ENCODE measurements around the gene ANAPC4. TPM values are rescaled to one million over a fixed set of nuclear protein-coding genes. Genes with fewer than 3 reads are reported as not detected.
A peak's percentile ranks its signal among the peaks of the same experiment; 100 is the strongest.

ANAPC4 gene
- total and polyA plus RNA-seq, 2 of the 13 experiments (the other 11 are each of a cell fraction or from before 2014, with no cell fraction given), result 14.5 to 30.2 TPM

- FAIRE-seq (no peak), ATAC-seq (no peak), DNase-seq (ENCODE audit: low spot score) (no peak)
- H3K4me1 ChIP-seq (ENCODE audit: insufficient read depth, low read length), result peaks cover 59% of the 10 kb centered on the region
- WGBS (ENCODE audit: low lambda C conversion rate), result 20% methylated on average over 17 of the region's 18 CpGs
- peak overlapping the region; percentile 70 for H3K27ac ChIP-seq (ENCODE audit: extremely low read length, insufficient read depth, low read length)
- peak overlapping the region; percentile 92 to 95 (median 95) for H3K4me3 ChIP-seq (replicated peaks in 1 of 3; ENCODE audit: insufficient read depth in 1 of 3, low read depth in 2 of 3, low read length in 3 of 3)
- CTCF ChIA-PET (ENCODE audit: low intra/inter-chr PET ratio, low total read pairs), result no interaction called here
- H3K79me2 ChIP-seq (ENCODE audit: insufficient read depth, low read length), result peaks cover 25% of the 10 kb centered on the region
- peak overlapping the region; percentile 93 for H3K9ac ChIP-seq (ENCODE audit: insufficient read depth, low read depth, low read length)
- no peaks in the 10 kb centered on the region for H4K20me1 ChIP-seq (ENCODE audit: insufficient read depth, low read length)
- POLR2A ChIA-PET, result interaction anchor here (1.4 to 2.5 kb wide), 4 partner anchors 10 to 65 kb away, joined by 5 to 10 read pairs (median 6); partner anchors contain the start of gene ZCCHC4
- no peaks in the 10 kb centered on the region for H3K27me3 ChIP-seq (ENCODE audit: control insufficient read depth in 1 of 2, insufficient read depth in 2 of 2, low read length in 2 of 2)
- BruUV-seq (replicated peaks), result TSS peak; percentile 54
- peaks cover 4 to 7% of the 10 kb centered on the region in 2 experiments; a peak in 4 of 5 replicates for H3K36me3 ChIP-seq (replicated peaks in 1 of 2; ENCODE audit: control insufficient read depth in 1 of 2, insufficient read depth in 2 of 2, low read length in 2 of 2)
- in situ Hi-C loops (cut with HindIII; ENCODE audit: extremely low pct_ligation_motif_present, low pct_unique_long_range_greater_than_20kb) (no loop called here), intact Hi-C loops (cut with micrococcal nuclease; ENCODE audit: unreplicated experiment) (loop anchor here (10.0 kb wide), 1 partner anchor 143 kb away; the partner anchor contains the start of gene PI4K2B)
- no peaks in the 10 kb centered on the region for H3K9me3 ChIP-seq (ENCODE audit: low read length)
- peak overlapping the region; percentile 58 for H2AFZ ChIP-seq (ENCODE audit: low read length)
- peak overlapping the region; percentile 75 for H3K4me2 ChIP-seq (ENCODE audit: low read depth, low read length)
- TF ChIP-seq YY1 (IDR thresholded peaks at IDR 0.05; ENCODE audit: insufficient read depth, insufficient replicate concordance, low read depth, low read length), result peak; percentile 55
- TF ChIP-seq, protein P1, sequence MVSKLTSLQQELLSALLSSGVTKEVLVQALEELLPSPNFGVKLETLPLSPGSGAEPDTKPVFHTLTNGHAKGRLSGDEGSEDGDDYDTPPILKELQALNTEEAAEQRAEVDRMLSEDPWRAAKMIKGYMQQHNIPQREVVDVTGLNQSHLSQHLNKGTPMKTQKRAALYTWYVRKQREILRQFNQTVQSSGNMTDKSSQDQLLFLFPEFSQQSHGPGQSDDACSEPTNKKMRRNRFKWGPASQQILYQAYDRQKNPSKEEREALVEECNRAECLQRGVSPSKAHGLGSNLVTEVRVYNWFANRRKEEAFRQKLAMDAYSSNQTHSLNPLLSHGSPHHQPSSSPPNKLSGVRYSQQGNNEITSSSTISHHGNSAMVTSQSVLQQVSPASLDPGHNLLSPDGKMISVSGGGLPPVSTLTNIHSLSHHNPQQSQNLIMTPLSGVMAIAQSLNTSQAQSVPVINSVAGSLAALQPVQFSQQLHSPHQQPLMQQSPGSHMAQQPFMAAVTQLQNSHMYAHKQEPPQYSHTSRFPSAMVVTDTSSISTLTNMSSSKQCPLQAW (CRISPR knock-in tag; IDR thresholded peaks at IDR 0.05), result 0 out of 2 replicates have a peak, but pooled peaks have one; percentile 4
- peak; percentile 1; the same call in 1 of the 2 replicates for TF ChIP-seq ZNF558 (CRISPR knock-in tag; IDR thresholded peaks at IDR 0.05; ENCODE audit: borderline replicate concordance)
- 0 out of 2 replicates have a peak, but pooled peaks have one; percentile 16 for TF ChIP-seq NAIF1 (CRISPR knock-in tag; IDR thresholded peaks at IDR 0.05; ENCODE audit: borderline replicate concordance)
- TF ChIP-seq E2F1 (CRISPR knock-in tag; IDR thresholded peaks at IDR 0.05), result 0 out of 2 replicates have a peak, but pooled peaks have one; percentile 3
- no peak for TF ChIP-seq PCBP2 (optimal IDR thresholded peaks at IDR 0.05; ENCODE audit: low read depth, low read length, poor library complexity, severe bottlenecking)
- TF ChIP-seq, protein P2, sequence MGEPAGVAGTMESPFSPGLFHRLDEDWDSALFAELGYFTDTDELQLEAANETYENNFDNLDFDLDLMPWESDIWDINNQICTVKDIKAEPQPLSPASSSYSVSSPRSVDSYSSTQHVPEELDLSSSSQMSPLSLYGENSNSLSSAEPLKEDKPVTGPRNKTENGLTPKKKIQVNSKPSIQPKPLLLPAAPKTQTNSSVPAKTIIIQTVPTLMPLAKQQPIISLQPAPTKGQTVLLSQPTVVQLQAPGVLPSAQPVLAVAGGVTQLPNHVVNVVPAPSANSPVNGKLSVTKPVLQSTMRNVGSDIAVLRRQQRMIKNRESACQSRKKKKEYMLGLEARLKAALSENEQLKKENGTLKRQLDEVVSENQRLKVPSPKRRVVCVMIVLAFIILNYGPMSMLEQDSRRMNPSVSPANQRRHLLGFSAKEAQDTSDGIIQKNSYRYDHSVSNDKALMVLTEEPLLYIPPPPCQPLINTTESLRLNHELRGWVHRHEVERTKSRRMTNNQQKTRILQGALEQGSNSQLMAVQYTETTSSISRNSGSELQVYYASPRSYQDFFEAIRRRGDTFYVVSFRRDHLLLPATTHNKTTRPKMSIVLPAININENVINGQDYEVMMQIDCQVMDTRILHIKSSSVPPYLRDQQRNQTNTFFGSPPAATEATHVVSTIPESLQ (CRISPR knock-in tag; conservative IDR thresholded peaks at IDR 0.05), result no peak
- TF ChIP-seq, protein P3, sequence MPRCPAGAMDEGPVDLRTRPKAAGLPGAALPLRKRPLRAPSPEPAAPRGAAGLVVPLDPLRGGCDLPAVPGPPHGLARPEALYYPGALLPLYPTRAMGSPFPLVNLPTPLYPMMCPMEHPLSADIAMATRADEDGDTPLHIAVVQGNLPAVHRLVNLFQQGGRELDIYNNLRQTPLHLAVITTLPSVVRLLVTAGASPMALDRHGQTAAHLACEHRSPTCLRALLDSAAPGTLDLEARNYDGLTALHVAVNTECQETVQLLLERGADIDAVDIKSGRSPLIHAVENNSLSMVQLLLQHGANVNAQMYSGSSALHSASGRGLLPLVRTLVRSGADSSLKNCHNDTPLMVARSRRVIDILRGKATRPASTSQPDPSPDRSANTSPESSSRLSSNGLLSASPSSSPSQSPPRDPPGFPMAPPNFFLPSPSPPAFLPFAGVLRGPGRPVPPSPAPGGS (CRISPR knock-in tag; IDR thresholded peaks at IDR 0.05), result 0 out of 2 replicates have a peak, but pooled peaks have one; percentile 3
- TF ChIP-seq, protein P4, sequence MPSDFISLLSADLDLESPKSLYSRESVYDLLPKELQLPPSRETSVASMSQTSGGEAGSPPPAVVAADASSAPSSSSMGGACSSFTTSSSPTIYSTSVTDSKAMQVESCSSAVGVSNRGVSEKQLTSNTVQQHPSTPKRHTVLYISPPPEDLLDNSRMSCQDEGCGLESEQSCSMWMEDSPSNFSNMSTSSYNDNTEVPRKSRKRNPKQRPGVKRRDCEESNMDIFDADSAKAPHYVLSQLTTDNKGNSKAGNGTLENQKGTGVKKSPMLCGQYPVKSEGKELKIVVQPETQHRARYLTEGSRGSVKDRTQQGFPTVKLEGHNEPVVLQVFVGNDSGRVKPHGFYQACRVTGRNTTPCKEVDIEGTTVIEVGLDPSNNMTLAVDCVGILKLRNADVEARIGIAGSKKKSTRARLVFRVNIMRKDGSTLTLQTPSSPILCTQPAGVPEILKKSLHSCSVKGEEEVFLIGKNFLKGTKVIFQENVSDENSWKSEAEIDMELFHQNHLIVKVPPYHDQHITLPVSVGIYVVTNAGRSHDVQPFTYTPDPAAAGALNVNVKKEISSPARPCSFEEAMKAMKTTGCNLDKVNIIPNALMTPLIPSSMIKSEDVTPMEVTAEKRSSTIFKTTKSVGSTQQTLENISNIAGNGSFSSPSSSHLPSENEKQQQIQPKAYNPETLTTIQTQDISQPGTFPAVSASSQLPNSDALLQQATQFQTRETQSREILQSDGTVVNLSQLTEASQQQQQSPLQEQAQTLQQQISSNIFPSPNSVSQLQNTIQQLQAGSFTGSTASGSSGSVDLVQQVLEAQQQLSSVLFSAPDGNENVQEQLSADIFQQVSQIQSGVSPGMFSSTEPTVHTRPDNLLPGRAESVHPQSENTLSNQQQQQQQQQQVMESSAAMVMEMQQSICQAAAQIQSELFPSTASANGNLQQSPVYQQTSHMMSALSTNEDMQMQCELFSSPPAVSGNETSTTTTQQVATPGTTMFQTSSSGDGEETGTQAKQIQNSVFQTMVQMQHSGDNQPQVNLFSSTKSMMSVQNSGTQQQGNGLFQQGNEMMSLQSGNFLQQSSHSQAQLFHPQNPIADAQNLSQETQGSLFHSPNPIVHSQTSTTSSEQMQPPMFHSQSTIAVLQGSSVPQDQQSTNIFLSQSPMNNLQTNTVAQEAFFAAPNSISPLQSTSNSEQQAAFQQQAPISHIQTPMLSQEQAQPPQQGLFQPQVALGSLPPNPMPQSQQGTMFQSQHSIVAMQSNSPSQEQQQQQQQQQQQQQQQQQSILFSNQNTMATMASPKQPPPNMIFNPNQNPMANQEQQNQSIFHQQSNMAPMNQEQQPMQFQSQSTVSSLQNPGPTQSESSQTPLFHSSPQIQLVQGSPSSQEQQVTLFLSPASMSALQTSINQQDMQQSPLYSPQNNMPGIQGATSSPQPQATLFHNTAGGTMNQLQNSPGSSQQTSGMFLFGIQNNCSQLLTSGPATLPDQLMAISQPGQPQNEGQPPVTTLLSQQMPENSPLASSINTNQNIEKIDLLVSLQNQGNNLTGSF (CRISPR knock-in tag; IDR thresholded peaks at IDR 0.05), result 0 out of 2 replicates have a peak, but pooled peaks have one; percentile 46
These were observed 741 bp downstream of the ANAPC4 start for GRCh38 chr4:25377572-25378436.
